Smooth muscle cell (in vitro differentiated cells): ENCODE data around the gene CELF2. TPM values are rescaled to one million over a fixed set of nuclear protein-coding genes. Genes with fewer than 3 reads are reported as not detected.

Experiments used
- DNase-seq: peaks from one replicate; lab custom pipeline; 2025; ENCODE audit not compliant: unreplicated experiment; lab: John Stamatoyannopoulos, UW
- H2AFZ ChIP-seq: fragments of 200-600 bp; sonication (generic); 2 replicates; pipeline ENCODE4 v1.6.0; 2016; ENCODE audit warnings: antibody characterized with exemption, low read depth, mild to moderate bottlenecking
- H3F3A ChIP-seq: fragments of 200-600 bp; sonication (generic); 2 replicates; pipeline ENCODE4 v1.6.0; 2017; ENCODE audit warnings: antibody characterized with exemption, low read depth
- H3K27ac ChIP-seq: fragments of 200-600 bp; sonication (generic); 2 replicates; pipeline ENCODE4 v1.5.1; 2016; ENCODE audit warnings: low read depth, mild to moderate bottlenecking
- H3K27me3 ChIP-seq: fragments of 200-600 bp; sonication (generic); 2 replicates; pipeline ENCODE4 v1.6.1; 2016; ENCODE audit warnings: low read depth, mild to moderate bottlenecking
- H3K36me3 ChIP-seq: fragments of 200-600 bp; sonication (generic); 2 replicates; pipeline ENCODE4 v1.5.1; 2016; ENCODE audit warnings: low read depth
- H3K4me1 ChIP-seq: fragments of 200-600 bp; sonication (generic); 2 replicates; pipeline ENCODE4 v1.5.1; 2016; ENCODE audit warnings: low read depth
- H3K4me2 ChIP-seq: fragments of 200-600 bp; sonication (generic); 2 replicates; pipeline ENCODE4 v1.6.0; 2016; ENCODE audit warnings: mild to moderate bottlenecking
- H3K4me3 ChIP-seq: fragments of 200-600 bp; sonication (generic); 2 replicates; pipeline ENCODE4 v1.5.1; 2016; ENCODE audit warnings: mild to moderate bottlenecking
- H3K79me2 ChIP-seq: fragments of 200-600 bp; sonication (generic); 2 replicates; pipeline ENCODE4 v1.6.0; 2016; ENCODE audit warnings: low read depth, mild to moderate bottlenecking
- H3K9ac ChIP-seq: fragments of 200-600 bp; sonication (generic); 2 replicates; pipeline ENCODE4 v1.6.0; 2016; ENCODE audit warnings: low read depth
- H3K9me3 ChIP-seq: fragments of 200-600 bp; sonication (generic); replicated peaks from 2 replicates; pipeline ENCODE4 v1.5.1; 2016; ENCODE audit warnings: low read depth
- H4K20me1 ChIP-seq: fragments of 200-600 bp; sonication (generic); 2 replicates; pipeline ENCODE4 v1.6.0; 2016; ENCODE audit warnings: low read depth
- WGBS: methylation state at CpG from one replicate; pipeline ENCODE4 v1.1.7; 2016; ENCODE audit warnings: low lambda C conversion rate; 5-methylcytosine and 5-hydroxymethylcytosine counted together
- polyA plus RNA-seq: library from polyadenylated mRNA; unstranded; fragments of >200 nt; fragmentation: Nextera tagmentation; extraction: Ambion mirVana; gene quantifications from 2 replicates; pipeline ENCODE4 v1.2.1, GENCODE V29; 2016
- total RNA-seq: library from RNA; depleted of rRNA; stranded (reverse); fragments of >200 nt; gene quantifications from 2 replicates; pipeline ENCODE4 v1.2.3, GENCODE V29; 2014
- TF ChIP-seq, protein P1 (sequence below): fragments of 200-600 bp; sonication (generic); IDR thresholded peaks from 2 replicates; pipeline ENCODE4 v1.5.1; 2017; ENCODE audit warnings: borderline replicate concordance, mild to moderate bottlenecking, antibody characterized with exemption; ENCODE audit not compliant: insufficient read depth, poor library complexity, severe bottlenecking

The CELF2 gene
- total and polyA plus RNA-seq, 2 experiments from 2014 or later: 3.0 to 4.7 TPM

DNA sequence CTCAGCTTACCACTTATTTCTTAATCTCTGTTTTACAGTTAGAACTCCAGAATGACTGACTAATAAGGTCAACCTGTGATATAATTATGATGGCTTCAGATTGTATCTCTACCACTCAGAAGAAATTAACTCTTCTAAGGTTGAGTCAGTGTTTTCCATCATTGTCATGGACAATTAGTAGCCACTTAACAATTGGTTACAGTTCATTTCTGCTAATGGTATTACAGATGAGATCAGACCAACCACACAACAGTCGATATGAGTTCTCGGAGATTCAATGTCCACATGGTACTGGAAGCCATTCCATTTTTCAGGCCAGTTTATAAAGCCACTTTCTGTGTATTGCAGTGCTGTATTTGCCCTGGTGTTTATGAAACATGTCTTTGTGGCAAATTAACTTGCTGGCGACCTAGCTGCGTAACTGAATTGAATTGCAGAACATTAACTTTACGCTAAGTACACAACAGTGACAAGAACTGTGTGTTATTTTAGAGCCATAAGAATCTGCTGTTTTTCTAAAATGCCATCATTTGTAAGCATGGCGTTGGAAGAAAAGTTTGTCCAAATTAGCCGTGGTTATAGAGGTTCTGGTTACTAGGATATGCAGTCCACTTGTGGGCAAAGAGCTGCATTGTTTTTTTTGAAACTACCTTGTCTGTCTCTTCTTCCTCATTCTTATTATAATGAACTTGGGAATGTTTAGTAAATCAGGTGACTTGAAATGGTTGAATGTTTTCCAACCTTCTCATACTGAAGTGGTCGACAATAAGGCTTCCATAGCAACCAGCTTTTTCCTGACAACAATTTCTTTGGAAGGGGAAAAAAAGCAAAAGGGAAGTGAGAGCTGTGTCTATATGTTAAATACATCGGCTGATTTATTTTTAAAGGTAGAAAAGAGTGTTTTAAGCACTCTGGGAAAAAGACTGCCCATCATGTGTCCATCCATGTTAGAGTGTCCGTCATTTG is 76.4 kb downstream of the CELF2 start:
- Histone ChIP-seq H3K9me3 (no peaks in the 10 kb centered on the region), H2AFZ (no peak overlapping the region), H3K9ac (no peak overlapping the region), H3F3A (no peaks in the 10 kb centered on the region), H3K79me2 (no peaks in the 10 kb centered on the region), H3K27me3 (peaks cover 6% of the 10 kb centered on the region), H3K4me2 (no peak overlapping the region), H3K4me3 (no peak overlapping the region), H3K27ac (no peak overlapping the region), H3K4me1 (no peaks in the 10 kb centered on the region), H4K20me1 (no peaks in the 10 kb centered on the region), H3K36me3 (no peaks in the 10 kb centered on the region)
- TF ChIP-seq, protein P1, sequence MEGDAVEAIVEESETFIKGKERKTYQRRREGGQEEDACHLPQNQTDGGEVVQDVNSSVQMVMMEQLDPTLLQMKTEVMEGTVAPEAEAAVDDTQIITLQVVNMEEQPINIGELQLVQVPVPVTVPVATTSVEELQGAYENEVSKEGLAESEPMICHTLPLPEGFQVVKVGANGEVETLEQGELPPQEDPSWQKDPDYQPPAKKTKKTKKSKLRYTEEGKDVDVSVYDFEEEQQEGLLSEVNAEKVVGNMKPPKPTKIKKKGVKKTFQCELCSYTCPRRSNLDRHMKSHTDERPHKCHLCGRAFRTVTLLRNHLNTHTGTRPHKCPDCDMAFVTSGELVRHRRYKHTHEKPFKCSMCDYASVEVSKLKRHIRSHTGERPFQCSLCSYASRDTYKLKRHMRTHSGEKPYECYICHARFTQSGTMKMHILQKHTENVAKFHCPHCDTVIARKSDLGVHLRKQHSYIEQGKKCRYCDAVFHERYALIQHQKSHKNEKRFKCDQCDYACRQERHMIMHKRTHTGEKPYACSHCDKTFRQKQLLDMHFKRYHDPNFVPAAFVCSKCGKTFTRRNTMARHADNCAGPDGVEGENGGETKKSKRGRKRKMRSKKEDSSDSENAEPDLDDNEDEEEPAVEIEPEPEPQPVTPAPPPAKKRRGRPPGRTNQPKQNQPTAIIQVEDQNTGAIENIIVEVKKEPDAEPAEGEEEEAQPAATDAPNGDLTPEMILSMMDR: no peak
- 90% methylated on average over 10 of the region's 10 CpGs for WGBS
- DNase-seq: no peak

DNA sequence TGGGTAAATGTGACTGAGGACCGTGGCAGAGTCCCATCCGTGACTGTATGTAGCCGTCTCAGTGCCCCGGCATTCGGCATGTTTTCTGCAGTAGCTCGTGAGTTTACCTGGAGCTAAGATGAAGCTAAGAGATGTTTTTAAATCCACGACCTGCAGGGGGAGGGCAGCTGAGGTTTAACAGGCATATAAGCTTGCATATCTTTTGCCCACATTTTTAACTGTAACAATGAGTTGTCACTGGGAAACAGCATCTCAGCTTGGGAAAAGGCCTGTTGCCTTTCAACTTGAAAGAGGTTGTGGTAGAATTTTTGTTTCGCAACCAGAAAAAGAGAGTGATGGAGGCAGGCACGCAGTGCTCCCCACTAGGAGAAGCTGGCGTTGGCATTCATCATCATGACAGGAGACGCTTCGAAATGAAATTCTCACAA is 77.7 kb downstream of the CELF2 start:
- Histone ChIP-seq H4K20me1 (no peaks in the 10 kb centered on the region), H3K9me3 (no peaks in the 10 kb centered on the region), H2AFZ (no peak overlapping the region), H3K4me1 (no peaks in the 10 kb centered on the region), H3K4me2 (no peak overlapping the region), H3K36me3 (no peaks in the 10 kb centered on the region), H3F3A (no peaks in the 10 kb centered on the region), H3K4me3 (no peak overlapping the region), H3K27ac (no peak overlapping the region), H3K27me3 (peaks cover 6% of the 10 kb centered on the region), H3K9ac (no peak overlapping the region), H3K79me2 (no peaks in the 10 kb centered on the region)
- 76% methylated on average over 12 of the region's 12 CpGs for WGBS
- TF ChIP-seq, protein P1: no peak
- DNase-seq: no peak

DNA sequence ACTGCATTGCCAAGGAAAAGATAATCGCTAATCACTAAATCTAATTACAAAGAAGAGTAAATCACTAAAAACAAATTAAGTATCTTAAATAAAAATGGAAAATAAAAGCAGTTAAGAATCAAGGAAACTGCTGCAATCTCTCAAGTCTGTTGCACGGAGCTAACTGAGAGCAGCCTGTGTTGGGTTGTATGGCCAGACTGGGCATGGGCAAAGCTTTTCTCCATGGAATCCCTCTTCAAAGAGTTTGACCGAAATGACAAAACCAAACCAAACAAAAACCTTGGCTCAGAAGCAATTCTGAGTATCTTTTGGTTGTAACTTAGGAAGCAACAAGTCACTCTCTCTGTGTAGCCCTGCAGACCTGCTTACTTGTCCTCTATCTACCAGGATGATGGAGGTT is 78.8 kb downstream of the CELF2 start:
- Histone ChIP-seq H3K4me2 (no peak overlapping the region), H3K79me2 (no peaks in the 10 kb centered on the region), H3K9ac (no peak overlapping the region), H2AFZ (no peak overlapping the region), H3K9me3 (no peaks in the 10 kb centered on the region), H3K27ac (no peak overlapping the region), H3K4me1 (no peaks in the 10 kb centered on the region), H3K27me3 (peaks cover 6% of the 10 kb centered on the region), H3K36me3 (no peaks in the 10 kb centered on the region), H3F3A (no peaks in the 10 kb centered on the region), H4K20me1 (no peaks in the 10 kb centered on the region), H3K4me3 (no peak overlapping the region)
- TF ChIP-seq, protein P1: no peak
- WGBS: 67% methylated on average over 3 of the region's 3 CpGs
- DNase-seq: no peak
